ENCODE data around the gene RNF168. TPM values are rescaled to one million over a fixed set of nuclear protein-coding genes. Genes with fewer than 3 reads are reported as not detected.
A peak's percentile ranks its signal among the peaks of the same experiment; 100 is the strongest.
"Not testable (repeated sequence)": the region's sequence is repeated elsewhere in the genome, so short reads cannot be mapped to it uniquely, and the experiment has no call there.

Gene RNF168
- polyA plus RNA-seq, 3 donors, result 4.4 to 6.9 (median 6.7) TPM

- no peaks in the 10 kb centered on the region for H3K9me3 Mint-ChIP-seq
- WGBS (ENCODE audit: insufficient coverage), result 0% methylated on average over 18 of the region's 50 CpGs
- H3K27ac Mint-ChIP-seq, result peak overlapping the region; percentile 76 to 95 (median 88)
- H3K4me2 ChIP-seq (replicated peaks; ENCODE audit: extremely low read depth, low read length, poor library complexity, severe bottlenecking), result peak overlapping the region; percentile 99
- intact Hi-C loops (cut with micrococcal nuclease), result loop anchor here in 1 of 2 donors (5.0 kb wide), 1 partner anchor 71 kb away; the partner anchor contains the start of gene RNF168
- H3K27me3 Mint-ChIP-seq (ENCODE audit: low read depth in 3 of 3), result peaks cover 0 to 2% (median 1%) of the 10 kb centered on the region in 3 donors
- peak overlapping the region; percentile 93 for H2AFZ ChIP-seq (ENCODE audit: insufficient read depth, low read depth, low read length, poor library complexity, severe bottlenecking)
- TF ChIP-seq CTCF (IDR thresholded peaks at IDR 0.05), result no peak
- H3K9me3 ChIP-seq (replicated peaks in 1 of 2; ENCODE audit: control insufficient read depth in 1 of 2, insufficient read depth in 1 of 2, low read length in 2 of 2), result no peaks in the 10 kb centered on the region
- peak; percentile 24 to 35 (median 29) for DNase-seq
- peaks cover 23% of the 10 kb centered on the region for H3K4me1 Mint-ChIP-seq
- H3K36me3 ChIP-seq (replicated peaks in 1 of 2; ENCODE audit: control insufficient read depth in 1 of 2, insufficient read depth in 2 of 2, low read length in 2 of 2), result peaks cover 5 to 13% of the 10 kb centered on the region in 2 donors
- peak overlapping the region; percentile 94 to 98 for H3K4me3 Mint-ChIP-seq
- peak overlapping the region; percentile 92 to 100 (median 99) for H3K4me3 ChIP-seq (replicated peaks in 1 of 3; ENCODE audit: low read depth in 2 of 3, low read length in 3 of 3)
- H3K27me3 ChIP-seq (ENCODE audit: control insufficient read depth in 2 of 2, insufficient read depth in 2 of 2, low read length in 2 of 2), result no peaks in the 10 kb centered on the region
- H3K27ac ChIP-seq (ENCODE audit: low read depth in 1 of 2, low read length in 2 of 2), result peak overlapping the region; percentile 69 to 93
- H4K20me1 ChIP-seq (ENCODE audit: insufficient read depth, low read length), result peaks cover 46% of the 10 kb centered on the region
- peaks cover 15 to 21% of the 10 kb centered on the region in 2 donors for H3K36me3 Mint-ChIP-seq
- peaks cover 58% of the 10 kb centered on the region for H3K79me2 ChIP-seq (ENCODE audit: insufficient read depth, low read length)
- peak overlapping the region; percentile 98 for H3K9ac ChIP-seq (ENCODE audit: insufficient read depth, low read length, poor library complexity, severe bottlenecking)
- peaks cover 16 to 22% of the 10 kb centered on the region in 2 donors for H3K4me1 ChIP-seq (ENCODE audit: control insufficient read depth in 1 of 2, insufficient read depth in 2 of 2, low read length in 2 of 2)
Measured at GRCh38 chr3:196431181-196432136, 72.1 kb downstream of the RNF168 start.

- Histone ChIP-seq H3K27me3 (ENCODE audit: control insufficient read depth in 2 of 2, insufficient read depth in 2 of 2, low read length in 2 of 2) (no peaks in the 10 kb centered on the region), H3K36me3 (replicated peaks in 1 of 2; ENCODE audit: control insufficient read depth in 1 of 2, insufficient read depth in 2 of 2, low read length in 2 of 2) (peaks cover 5 to 25% of the 10 kb centered on the region in 2 donors), H4K20me1 (ENCODE audit: insufficient read depth, low read length) (peaks cover 79% of the 10 kb centered on the region), H3K9me3 (replicated peaks in 1 of 2; ENCODE audit: control insufficient read depth in 1 of 2, insufficient read depth in 1 of 2, low read length in 2 of 2) (no peaks in the 10 kb centered on the region), H3K27ac (ENCODE audit: low read depth in 1 of 2, low read length in 2 of 2) (no peak overlapping the region), H2AFZ (ENCODE audit: insufficient read depth, low read depth, low read length, poor library complexity, severe bottlenecking) (no peak overlapping the region), H3K4me2 (replicated peaks; ENCODE audit: extremely low read depth, low read length, poor library complexity, severe bottlenecking) (no peak overlapping the region), H3K4me1 (ENCODE audit: control insufficient read depth in 1 of 2, insufficient read depth in 2 of 2, low read length in 2 of 2) (peaks cover 12 to 16% of the 10 kb centered on the region in 2 donors), H3K79me2 (ENCODE audit: insufficient read depth, low read length) (peaks cover 93% of the 10 kb centered on the region), H3K4me3 (replicated peaks in 1 of 3; ENCODE audit: low read depth in 2 of 3, low read length in 3 of 3) (no peak overlapping the region), H3K9ac (ENCODE audit: insufficient read depth, low read length, poor library complexity, severe bottlenecking) (no peak overlapping the region)
- H3K4me3 Mint-ChIP-seq, result no peak overlapping the region
- WGBS (ENCODE audit: insufficient coverage), result 92% methylated on average over 5 of the region's 6 CpGs
- H3K27me3 Mint-ChIP-seq (ENCODE audit: low read depth in 3 of 3), result no peaks in the 10 kb centered on the region
- peaks cover 17 to 35% of the 10 kb centered on the region in 2 donors for H3K36me3 Mint-ChIP-seq
- H3K27ac Mint-ChIP-seq, result peak overlapping the region in 3 of 7 donors; percentile 36 to 45 (median 40)
- no peak for DNase-seq
- intact Hi-C loops (cut with micrococcal nuclease), result no loop called here
- H3K4me1 Mint-ChIP-seq, result peaks cover 18% of the 10 kb centered on the region
- H3K9me3 Mint-ChIP-seq, result no peaks in the 10 kb centered on the region
- TF ChIP-seq CTCF (IDR thresholded peaks at IDR 0.05), result no peak
Measured at GRCh38 chr3:196428041-196428440, 75.5 kb downstream of the RNF168 start.

- Histone ChIP-seq H3K36me3 (replicated peaks in 1 of 2; ENCODE audit: control insufficient read depth in 1 of 2, insufficient read depth in 2 of 2, low read length in 2 of 2) (peaks cover 5 to 25% of the 10 kb centered on the region in 2 donors), H4K20me1 (ENCODE audit: insufficient read depth, low read length) (peaks cover 96% of the 10 kb centered on the region), H3K79me2 (ENCODE audit: insufficient read depth, low read length) (peaks cover 100% of the 10 kb centered on the region), H3K4me1 (ENCODE audit: control insufficient read depth in 1 of 2, insufficient read depth in 2 of 2, low read length in 2 of 2) (peaks cover 4 to 12% of the 10 kb centered on the region in 2 donors)
- H2AFZ ChIP-seq (ENCODE audit: insufficient read depth, low read depth, low read length, poor library complexity, severe bottlenecking); H3K9me3 Mint-ChIP-seq; H3K27me3 ChIP-seq (ENCODE audit: control insufficient read depth in 2 of 2, insufficient read depth in 2 of 2, low read length in 2 of 2); H3K27me3 Mint-ChIP-seq (ENCODE audit: low read depth in 3 of 3); H3K4me3 Mint-ChIP-seq; DNase-seq; H3K9me3 ChIP-seq (replicated peaks in 1 of 2; ENCODE audit: control insufficient read depth in 1 of 2, insufficient read depth in 1 of 2, low read length in 2 of 2); intact Hi-C loops (cut with micrococcal nuclease); H3K4me2 ChIP-seq (replicated peaks; ENCODE audit: extremely low read depth, low read length, poor library complexity, severe bottlenecking); H3K4me3 ChIP-seq (replicated peaks in 1 of 3; ENCODE audit: low read depth in 2 of 3, low read length in 3 of 3); H3K27ac ChIP-seq (ENCODE audit: low read depth in 1 of 2, low read length in 2 of 2); H3K9ac ChIP-seq (ENCODE audit: insufficient read depth, low read length, poor library complexity, severe bottlenecking): not testable (repeated sequence)
- peaks cover 18 to 39% of the 10 kb centered on the region in 2 donors for H3K36me3 Mint-ChIP-seq
- peaks cover 14% of the 10 kb centered on the region for H3K4me1 Mint-ChIP-seq
- H3K27ac Mint-ChIP-seq, result peak overlapping the region in 1 of 7 donors; percentile 15
- no CpG with 5 or more reads among the region's 6 CpGs for WGBS (ENCODE audit: insufficient coverage)
Measured at GRCh38 chr3:196424421-196424820, 79.1 kb downstream of the RNF168 start.

Data from CD14-positive monocyte (primary cell).